SK-N-SH treated with all-trans-retinoic acid at 6 μM for 48 hours (cell line): ENCODE results near the gene TALDO1.

Experiments
- ATAC-seq: fragments of 200-7000 bp; cut with Tn5 transposase; 3 replicates; pipeline ENCODE4 v1.9.1; 2020; ENCODE audit warnings: mild to moderate bottlenecking, moderate library complexity
- BACH2 ChIP-seq: fragments of 250-450 bp; sonication (Bioruptor Pico); IDR thresholded peaks from 2 replicates; pipeline ENCODE4 v1.9.0; 2021; ENCODE audit warnings: mild to moderate bottlenecking, borderline replicate concordance
- CREB5 ChIP-seq: fragments of 250-450 bp; sonication (Bioruptor Pico); IDR thresholded peaks from 2 replicates; pipeline ENCODE4 v1.5.1; 2020; ENCODE audit warnings: low read depth, mild to moderate bottlenecking, moderate library complexity
- CSRNP3 ChIP-seq: fragments of 250-450 bp; sonication (Bioruptor Pico); IDR thresholded peaks from 2 replicates; pipeline ENCODE4 v1.5.1; 2021; ENCODE audit warnings: mild to moderate bottlenecking, moderate library complexity
- ISL1 ChIP-seq: fragments of 250-450 bp; sonication (Bioruptor Pico); IDR thresholded peaks from 2 replicates; pipeline ENCODE4 v2.1.2; 2022; ENCODE audit warnings: mild to moderate bottlenecking, moderate library complexity
- PATZ1 ChIP-seq: fragments of 250-450 bp; sonication (Bioruptor Pico); IDR thresholded peaks from 2 replicates; pipeline ENCODE4 v1.8.0; 2020; ENCODE audit warnings: mild to moderate bottlenecking, moderate library complexity, borderline replicate concordance
- PPARA ChIP-seq: fragments of 250-450 bp; sonication (Bioruptor Pico); IDR thresholded peaks from 2 replicates; pipeline ENCODE4 v1.5.0; 2020; ENCODE audit warnings: mild to moderate bottlenecking, borderline replicate concordance
- TCF4 ChIP-seq: fragments of 250-450 bp; sonication (Bioruptor Pico); IDR thresholded peaks from 2 replicates; pipeline ENCODE4 v1.8.0; 2021; ENCODE audit warnings: mild to moderate bottlenecking, moderate library complexity, borderline replicate concordance
- TOX ChIP-seq: fragments of 250-450 bp; sonication (Bioruptor Pico); IDR thresholded peaks from 2 replicates; pipeline ENCODE4 v1.8.0; 2021; ENCODE audit warnings: mild to moderate bottlenecking, moderate library complexity, borderline replicate concordance
- TSHZ2 ChIP-seq: fragments of 250-450 bp; sonication (Bioruptor Pico); IDR thresholded peaks from 2 replicates; pipeline ENCODE4 v1.5.0; 2020; ENCODE audit warnings: mild to moderate bottlenecking, moderate library complexity
- ZC3H10 ChIP-seq: fragments of 250-450 bp; sonication (Bioruptor Pico); IDR thresholded peaks from 2 replicates; pipeline ENCODE4 v1.5.1; 2021; ENCODE audit warnings: mild to moderate bottlenecking, moderate library complexity
- ZFP30 ChIP-seq: fragments of 450-650 bp; formaldehyde crosslinking; IDR thresholded peaks from 2 replicates; pipeline ENCODE4 v1.5.0; 2022; ENCODE audit warnings: mild to moderate bottlenecking, moderate library complexity
- ZNF565 ChIP-seq: fragments of 450-650 bp; formaldehyde crosslinking; conservative IDR thresholded peaks from 2 replicates; pipeline ENCODE4 v1.5.0; 2020; ENCODE audit warnings: low read depth, mild to moderate bottlenecking, moderate library complexity

TALDO1 gene

GRCh38 chr11:726278-727220 is 20.7 kb upstream of the TALDO1 start:
- no peak for TF ChIP-seq CREB5
- no peak for TF ChIP-seq PATZ1 (CRISPR knock-in tag)
- TF ChIP-seq ZNF565: no peak
- TF ChIP-seq ISL1 (CRISPR knock-in tag): no peak
- no peak for TF ChIP-seq CSRNP3 (CRISPR knock-in tag)
- ATAC-seq: no peak

GRCh38 chr11:727281-727701 is 20.0 kb upstream of the TALDO1 start:
- TF ChIP-seq ZC3H10 (CRISPR knock-in tag) (no peak), PPARA (CRISPR knock-in tag) (no peak), TCF4 (CRISPR knock-in tag) (no peak), TSHZ2 (CRISPR knock-in tag) (no peak)
- no peak for ATAC-seq

- no peak for TF ChIP-seq TSHZ2 (CRISPR knock-in tag)
- peak; percentile 92 for ATAC-seq
These were observed 19.2 kb upstream of the TALDO1 start for GRCh38 chr11:727859-728748.

- TF ChIP-seq ZC3H10 (CRISPR knock-in tag) (no peak), PATZ1 (CRISPR knock-in tag) (no peak), TSHZ2 (CRISPR knock-in tag) (no peak), CREB5 (no peak), TOX (CRISPR knock-in tag) (no peak), BACH2 (CRISPR knock-in tag) (no peak), ZFP30 (CRISPR knock-in tag) (no peak)
- no peak for ATAC-seq
These were observed 18.3 kb upstream of the TALDO1 start for GRCh38 chr11:728901-729491.
